OCI-LY1 (cell line): Measurements from ENCODE around the gene WDR74.
"Not testable (repeated sequence)": the region's sequence is repeated elsewhere in the genome, so short reads cannot be mapped to it uniquely, and the experiment has no call there.

Experiments used
- CTCF ChIP-seq: fragments of 200-600 bp; sonication (generic), shearing (Covaris generic); IDR thresholded peaks from 2 replicates; pipeline ENCODE4 v1.5.1; 2017; ENCODE audit warnings: mild to moderate bottlenecking, antibody characterized with exemption, low read length, moderate library complexity, mixed read lengths
- EZH2 ChIP-seq: fragments of 200-600 bp; sonication (generic), shearing (Covaris generic); IDR thresholded peaks from 2 replicates; pipeline ENCODE4 v1.8.0; 2017; ENCODE audit warnings: borderline replicate concordance, mixed run types, mild to moderate bottlenecking, antibody characterized with exemption, low read length, moderate library complexity, mixed read lengths

DNA sequence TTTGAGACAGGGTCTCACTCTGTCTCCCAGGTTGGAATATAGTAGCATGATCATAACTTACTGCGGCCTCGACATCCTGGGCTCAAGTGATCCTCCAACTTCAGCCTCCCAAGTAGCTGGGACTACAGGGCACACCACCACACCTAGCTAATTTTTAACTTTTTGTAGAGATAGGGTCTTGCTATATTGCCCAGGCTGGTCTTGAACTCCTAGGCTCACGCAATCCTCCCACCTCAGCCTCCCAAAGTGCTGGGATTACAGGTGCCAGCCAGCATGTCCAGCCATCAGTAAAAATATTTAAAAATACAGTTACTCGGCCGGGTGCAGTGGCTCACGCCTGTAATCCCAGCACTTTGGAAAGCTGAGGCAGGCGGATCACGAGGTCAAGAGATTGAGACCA lies 11.3 kb downstream of the WDR74 start:
- not testable (repeated sequence) for TF ChIP-seq CTCF, EZH2
